ENCODE results near the gene HSD17B13. TPM values are rescaled to one million over a fixed set of nuclear protein-coding genes. Genes with fewer than 3 reads are reported as not detected.

HSD17B13 gene
- total and polyA plus RNA-seq, 5 experiments from 2014 or later, result 0.10 to 1.5 (median 0.57) TPM; not detected in 1

DNA sequence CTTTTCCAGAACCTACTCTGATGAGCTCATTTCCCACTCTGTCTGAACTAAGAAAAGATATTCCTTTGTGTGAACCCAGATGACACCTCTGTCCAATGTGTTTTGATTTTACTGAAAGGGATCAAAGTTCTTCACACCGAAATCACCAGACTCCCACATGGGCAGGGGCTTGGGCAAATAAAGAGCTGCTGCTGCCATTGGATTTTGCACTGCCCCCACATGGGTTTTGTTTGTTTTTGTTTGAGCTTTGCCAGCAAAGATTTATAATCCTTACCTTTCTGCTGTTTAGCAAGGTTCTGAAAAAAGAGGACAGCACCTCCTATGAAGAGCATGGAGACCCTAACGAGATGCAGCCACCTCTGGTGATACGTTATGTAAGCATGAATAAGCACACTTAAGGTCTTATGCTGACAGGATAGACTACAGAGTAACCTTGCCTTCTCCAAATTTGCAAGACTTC, 44.3 kb downstream of the HSD17B13 start:
- POLR2A ChIA-PET, result no interaction called here
- no peaks in the 10 kb centered on the region for H3K4me1 Mint-ChIP-seq
- H3K27me3 Mint-ChIP-seq, result peaks cover 2 to 8% (median 5%) of the 10 kb centered on the region in 5 donors
- H3K36me3 Mint-ChIP-seq, result peaks cover 0 to under 1% (median 0%) of the 10 kb centered on the region in 3 donors
- H3K9me3 Mint-ChIP-seq, result peaks cover 0 to 10% (median under 1%) of the 10 kb centered on the region in 9 donors
- no peak overlapping the region for H3K4me3 Mint-ChIP-seq
- H3K27ac Mint-ChIP-seq, result no peak overlapping the region
- DNase-seq, result no peak
- no peak for ATAC-seq

DNA sequence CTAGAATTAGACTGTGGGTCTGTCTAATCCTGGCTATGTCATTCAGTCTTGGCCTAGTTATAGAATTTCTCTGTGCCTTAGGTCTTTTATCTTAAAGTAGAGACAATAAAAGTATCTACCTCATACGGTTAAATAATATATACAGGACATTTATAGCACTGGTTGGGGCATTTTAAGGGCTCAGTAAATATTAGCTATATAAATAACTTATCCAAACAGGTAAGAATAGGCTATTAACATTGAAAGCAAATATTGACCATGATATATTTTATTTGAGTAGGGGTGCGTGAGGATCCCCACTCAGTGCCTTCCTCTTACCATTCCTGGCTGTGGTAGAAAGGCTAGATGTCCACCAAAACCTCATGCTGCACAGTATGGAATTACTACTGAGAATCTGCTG, 47.4 kb downstream of the HSD17B13 start:
- ATAC-seq, result no peak
- H3K27ac Mint-ChIP-seq, result no peak overlapping the region
- H3K9me3 Mint-ChIP-seq, result no peaks in the 10 kb centered on the region
- no peak overlapping the region for H3K4me3 Mint-ChIP-seq
- no peaks in the 10 kb centered on the region for H3K4me1 Mint-ChIP-seq
- no peak for DNase-seq
- no peaks in the 10 kb centered on the region for H3K36me3 Mint-ChIP-seq
- POLR2A ChIA-PET, result no interaction called here
- H3K27me3 Mint-ChIP-seq, result peaks cover 2 to 14% (median 8%) of the 10 kb centered on the region in 5 donors

DNA sequence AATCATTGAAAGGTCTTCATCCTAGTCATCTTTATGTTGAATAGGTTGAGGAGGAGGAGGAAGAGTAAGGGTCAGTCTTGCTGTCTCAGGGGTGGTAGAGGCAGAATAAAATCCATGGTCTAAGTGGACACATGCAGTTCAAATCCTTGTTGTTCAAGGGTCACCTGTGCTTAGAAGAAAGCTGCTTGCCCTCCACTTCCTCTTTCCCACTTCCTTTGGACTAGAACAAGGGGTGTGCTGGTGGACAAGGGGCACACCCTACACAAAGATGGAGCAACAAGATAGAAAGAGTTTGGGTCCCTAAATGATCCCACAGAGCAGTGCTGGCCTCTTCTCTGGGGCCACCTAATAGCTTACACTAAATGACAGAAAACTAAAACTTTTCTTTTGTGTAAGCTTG, 47.9 kb downstream of the HSD17B13 start:
- no peaks in the 10 kb centered on the region for H3K4me1 Mint-ChIP-seq
- peaks cover 2 to 14% (median 8%) of the 10 kb centered on the region in 5 donors for H3K27me3 Mint-ChIP-seq
- H3K4me3 Mint-ChIP-seq, result no peak overlapping the region
- no peak for DNase-seq
- H3K36me3 Mint-ChIP-seq, result no peaks in the 10 kb centered on the region
- POLR2A ChIA-PET, result no interaction called here
- ATAC-seq, result no peak
- H3K27ac Mint-ChIP-seq, result no peak overlapping the region
- no peaks in the 10 kb centered on the region for H3K9me3 Mint-ChIP-seq

DNA sequence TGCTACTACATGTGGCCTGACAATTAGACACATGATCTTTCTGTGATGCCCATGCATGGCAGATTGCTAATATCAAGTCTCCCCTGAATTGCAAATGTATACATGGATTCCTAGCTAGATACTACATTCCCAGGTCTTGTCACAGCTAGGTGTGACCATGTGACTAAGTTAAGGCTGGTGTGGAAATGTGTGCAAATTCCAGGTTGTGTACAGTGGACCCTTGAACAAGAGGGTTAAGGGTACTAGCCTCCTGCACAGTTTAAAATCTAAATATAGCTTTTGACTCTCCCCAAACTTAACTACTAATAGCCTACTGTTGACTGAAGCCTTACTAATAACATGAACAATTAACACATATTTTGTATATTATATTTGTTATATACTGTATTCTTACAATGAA, 48.4 kb downstream of the HSD17B13 start:
- POLR2A ChIA-PET, result no interaction called here
- DNase-seq, result no peak
- H3K4me1 Mint-ChIP-seq, result no peaks in the 10 kb centered on the region
- H3K36me3 Mint-ChIP-seq, result no peaks in the 10 kb centered on the region
- no peak for ATAC-seq
- no peak overlapping the region for H3K4me3 Mint-ChIP-seq
- H3K27me3 Mint-ChIP-seq, result peaks cover 2 to 14% (median 8%) of the 10 kb centered on the region in 5 donors
- H3K9me3 Mint-ChIP-seq, result no peaks in the 10 kb centered on the region
- no peak overlapping the region for H3K27ac Mint-ChIP-seq

DNA sequence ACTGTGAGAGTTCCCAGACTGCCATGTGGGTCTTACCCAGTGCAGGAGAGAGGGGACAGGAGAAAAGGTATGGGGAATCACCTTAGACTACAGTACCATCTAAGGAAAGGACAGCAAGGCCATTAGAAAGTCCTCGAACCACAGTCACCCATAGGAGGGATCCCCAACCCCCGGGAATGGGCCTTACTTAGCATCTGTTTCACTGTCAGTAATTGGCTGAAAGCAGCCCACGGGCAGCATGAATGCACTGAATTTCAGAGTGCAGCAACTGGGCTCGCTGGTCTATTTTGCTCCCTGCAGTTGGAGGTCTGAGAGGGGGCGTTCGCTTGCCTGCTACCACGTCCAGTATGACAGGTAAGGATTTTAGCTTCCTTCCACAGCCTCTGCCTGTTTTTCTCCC, 51.9 kb downstream of the HSD17B13 start:
- no peaks in the 10 kb centered on the region for H3K4me1 Mint-ChIP-seq
- H3K36me3 Mint-ChIP-seq, result no peaks in the 10 kb centered on the region
- POLR2A ChIA-PET, result no interaction called here
- no peak overlapping the region for H3K4me3 Mint-ChIP-seq
- ATAC-seq (no peak), DNase-seq (no peak)
- no peak overlapping the region for H3K27ac Mint-ChIP-seq
- peaks cover 0 to 14% (median 8%) of the 10 kb centered on the region in 5 donors for H3K27me3 Mint-ChIP-seq
- H3K9me3 Mint-ChIP-seq, result no peaks in the 10 kb centered on the region

DNA sequence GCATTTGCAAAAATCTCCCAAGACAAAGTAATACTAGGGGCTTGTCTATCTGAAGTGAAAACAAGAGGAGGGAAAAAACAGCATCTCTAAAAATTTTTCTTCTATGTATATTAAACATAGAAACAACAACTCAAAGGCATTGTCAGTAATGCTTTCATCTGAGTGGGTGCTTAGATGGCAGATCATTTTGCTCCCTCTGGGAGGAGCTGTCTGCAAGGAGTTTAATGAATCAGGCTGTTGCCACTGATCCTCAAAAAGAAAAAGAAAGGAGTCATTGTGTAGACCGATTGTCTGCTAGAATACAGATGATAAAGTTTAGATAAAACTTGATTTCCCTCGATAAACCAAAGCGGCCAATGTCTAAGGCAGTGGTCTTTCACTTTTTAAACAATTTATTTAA, 52.5 kb downstream of the HSD17B13 start:
- ATAC-seq, result no peak

DNA sequence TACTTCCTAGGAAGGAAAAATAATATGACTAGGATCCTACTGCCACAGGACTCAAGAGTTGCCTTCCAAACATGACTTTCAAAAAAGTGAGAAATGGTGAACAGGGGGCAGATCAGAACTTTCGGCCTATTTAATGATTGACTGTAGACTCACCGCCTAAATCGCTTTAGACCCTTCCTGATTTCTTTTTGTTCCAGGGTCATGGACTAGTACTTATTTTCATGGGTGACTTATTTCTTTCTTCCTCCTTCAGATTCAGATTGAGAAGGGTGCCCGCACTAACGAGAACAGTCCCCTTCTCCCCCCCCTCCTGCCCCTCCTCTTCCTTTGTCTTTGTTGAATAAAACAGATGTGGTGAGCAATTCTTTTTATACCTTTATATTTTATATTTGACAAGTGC, 54.3 kb downstream of the HSD17B13 start:
- ATAC-seq (no peak), DNase-seq (no peak)
- Mint-ChIP-seq H3K9me3 (peaks cover 0 to 8% (median 0%) of the 10 kb centered on the region in 9 donors), H3K4me3 (no peak overlapping the region), H3K36me3 (peaks cover 0 to 4% (median 0%) of the 10 kb centered on the region in 3 donors), H3K27me3 (peaks cover 0 to 14% (median 7%) of the 10 kb centered on the region in 5 donors), H3K27ac (no peak overlapping the region), H3K4me1 (peaks cover 0 to 6% (median 0%) of the 10 kb centered on the region in 4 donors)
- POLR2A ChIA-PET, result no interaction called here

More for the DNA sequence above, 52.5 kb downstream of the HSD17B13 start:
- H3K4me3 Mint-ChIP-seq, result no peak overlapping the region
- no peak overlapping the region for H3K27ac Mint-ChIP-seq
- POLR2A ChIA-PET, result no interaction called here
- H3K36me3 Mint-ChIP-seq, result no peaks in the 10 kb centered on the region
- no peaks in the 10 kb centered on the region for H3K4me1 Mint-ChIP-seq
- no peaks in the 10 kb centered on the region for H3K9me3 Mint-ChIP-seq
- no peak for DNase-seq
- H3K27me3 Mint-ChIP-seq, result peaks cover 0 to 14% (median 8%) of the 10 kb centered on the region in 5 donors

DNA sequence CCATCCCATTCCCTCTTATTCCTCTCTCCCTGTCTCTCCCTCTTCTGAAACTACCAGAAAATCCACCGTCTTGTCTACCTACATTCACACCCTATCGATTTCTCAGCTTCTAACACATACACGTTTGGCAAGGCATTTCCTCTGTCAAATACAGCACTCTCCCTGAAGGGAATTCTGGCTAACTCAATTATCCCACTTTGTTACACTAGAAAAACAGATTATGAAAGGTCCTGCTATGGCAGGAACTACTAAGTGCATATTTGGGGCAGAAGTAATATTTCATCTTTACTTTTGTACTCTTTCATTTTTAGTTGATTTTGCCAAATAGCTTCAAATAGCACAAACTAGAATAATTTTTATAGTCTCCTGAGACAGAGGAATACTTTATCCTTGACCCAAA, 55.7 kb downstream of the HSD17B13 start:
- Mint-ChIP-seq H3K9me3 (peaks cover 0 to 15% (median 4%) of the 10 kb centered on the region in 9 donors), H3K4me3 (no peak overlapping the region), H3K36me3 (peaks cover 0 to 8% (median 5%) of the 10 kb centered on the region in 3 donors), H3K27me3 (peaks cover 0 to 11% (median 7%) of the 10 kb centered on the region in 5 donors), H3K4me1 (peaks cover 0 to 6% (median 0%) of the 10 kb centered on the region in 4 donors), H3K27ac (no peak overlapping the region)
- POLR2A ChIA-PET, result no interaction called here
- no peak for DNase-seq
- no peak for ATAC-seq

DNA sequence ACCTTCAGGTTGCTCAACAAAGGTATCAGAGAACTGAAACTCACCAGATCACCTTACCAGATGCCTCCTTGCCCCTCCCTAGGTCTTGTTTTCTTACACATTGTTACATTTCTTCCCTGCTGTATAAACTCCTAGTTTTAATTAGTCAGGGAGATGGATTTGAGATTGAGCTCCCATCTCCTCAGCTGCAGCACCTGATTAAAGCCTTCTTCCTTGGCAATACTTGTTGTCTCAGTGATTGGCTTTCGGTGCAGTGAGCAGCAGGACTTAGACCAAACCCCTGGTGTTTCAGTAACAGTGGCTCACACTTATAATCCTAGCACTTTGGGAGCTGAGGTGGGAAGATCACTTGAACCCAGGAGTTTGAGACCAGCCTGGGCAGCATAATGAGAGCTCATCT, 59.8 kb downstream of the HSD17B13 start:
- Mint-ChIP-seq H3K27me3 (peaks cover 0 to 8% (median 5%) of the 10 kb centered on the region in 5 donors), H3K4me1 (peaks cover 0 to 6% (median 0%) of the 10 kb centered on the region in 4 donors), H3K36me3 (peaks cover 0 to 11% (median 5%) of the 10 kb centered on the region in 3 donors), H3K27ac (no peak overlapping the region), H3K4me3 (no peak overlapping the region), H3K9me3 (peaks cover 0 to 15% (median 4%) of the 10 kb centered on the region in 9 donors)
- no peak for ATAC-seq
- DNase-seq, result no peak
- POLR2A ChIA-PET, result interaction anchor here (0.6 kb wide), 1 partner anchor 107 kb away, joined by 3 read pairs; no protein-coding TSS in a partner anchor

DNA sequence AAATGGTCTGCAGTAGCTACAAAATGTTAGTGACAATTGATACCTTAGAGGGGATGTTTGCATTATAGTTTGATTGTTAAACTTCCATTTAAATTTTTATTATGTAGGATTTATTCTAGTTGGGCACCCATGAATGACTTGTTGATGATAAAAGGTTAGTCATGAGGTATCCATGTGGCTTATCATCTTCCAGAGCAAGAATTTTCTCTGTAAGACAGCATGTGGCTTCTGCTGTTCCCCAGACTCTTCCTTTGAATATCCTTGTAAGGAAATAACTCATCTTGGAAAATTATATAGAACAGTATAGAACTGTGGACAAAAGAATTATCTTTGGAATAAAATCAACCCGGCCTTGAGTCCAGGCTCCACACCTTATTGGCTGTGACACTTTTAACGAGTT, 62.2 kb downstream of the HSD17B13 start:
- no peak for DNase-seq
- Mint-ChIP-seq H3K4me1 (peaks cover 0 to 6% (median 0%) of the 10 kb centered on the region in 4 donors), H3K4me3 (no peak overlapping the region), H3K27ac (no peak overlapping the region), H3K27me3 (peaks cover 0 to 6% (median 0%) of the 10 kb centered on the region in 5 donors), H3K9me3 (peaks cover 0 to 21% (median 7%) of the 10 kb centered on the region in 9 donors), H3K36me3 (peaks cover 0 to 11% (median 10%) of the 10 kb centered on the region in 3 donors)
- no peak for ATAC-seq
- POLR2A ChIA-PET, result no interaction called here

DNA sequence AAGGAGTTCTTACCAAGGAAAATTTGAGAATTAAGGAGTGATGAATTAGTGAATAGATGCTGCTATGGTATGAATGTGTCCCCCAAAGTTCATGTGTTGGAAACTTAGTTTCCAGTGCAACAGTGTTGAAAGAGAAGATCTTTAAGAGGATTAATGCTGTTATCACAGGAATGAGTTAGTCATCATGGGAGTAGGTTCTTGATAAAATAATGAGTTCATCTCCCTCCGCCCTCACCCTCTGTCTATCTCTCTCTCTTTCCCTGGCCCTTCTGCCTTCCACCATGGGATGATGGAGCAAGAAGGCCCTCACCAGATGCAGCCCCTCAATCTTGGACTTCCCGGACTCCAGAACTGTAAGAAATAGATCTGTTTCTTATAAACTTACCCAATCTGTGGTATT, 64.0 kb downstream of the HSD17B13 start:
- Mint-ChIP-seq H3K36me3 (peaks cover 0 to 12% (median 7%) of the 10 kb centered on the region in 3 donors), H3K4me1 (no peaks in the 10 kb centered on the region), H3K4me3 (no peak overlapping the region), H3K9me3 (peaks cover 0 to 18% (median 10%) of the 10 kb centered on the region in 9 donors), H3K27me3 (peaks cover 0 to 4% (median 0%) of the 10 kb centered on the region in 5 donors), H3K27ac (no peak overlapping the region)
- ATAC-seq (no peak), DNase-seq (no peak)
- POLR2A ChIA-PET, result no interaction called here

DNA sequence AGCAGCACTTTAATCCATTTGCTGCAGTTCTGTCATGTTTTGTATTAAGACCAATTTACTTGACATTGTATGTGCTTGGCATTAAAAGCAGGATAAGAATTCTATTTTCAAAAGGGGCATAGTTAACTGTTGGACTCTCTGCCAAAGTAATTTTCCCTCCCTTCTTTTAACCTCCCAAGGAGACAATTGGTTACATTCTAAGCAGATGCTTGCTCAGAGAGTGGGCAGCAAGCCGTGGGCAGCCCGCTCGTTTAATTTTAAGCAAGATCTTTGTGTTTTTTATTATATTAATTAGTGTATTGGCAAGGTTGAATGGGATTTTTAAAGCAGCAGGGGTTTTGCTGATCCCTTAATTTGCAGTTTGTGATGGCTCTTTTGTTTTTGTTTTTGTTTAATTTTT, 65.2 kb downstream of the HSD17B13 start:
- Mint-ChIP-seq H3K36me3 (peaks cover 0 to 7% (median 2%) of the 10 kb centered on the region in 3 donors), H3K4me3 (no peak overlapping the region), H3K4me1 (no peaks in the 10 kb centered on the region), H3K27me3 (no peaks in the 10 kb centered on the region), H3K9me3 (peaks cover 0 to 10% (median 4%) of the 10 kb centered on the region in 9 donors), H3K27ac (no peak overlapping the region)
- no peak for ATAC-seq
- POLR2A ChIA-PET, result no interaction called here
- DNase-seq, result no peak

DNA sequence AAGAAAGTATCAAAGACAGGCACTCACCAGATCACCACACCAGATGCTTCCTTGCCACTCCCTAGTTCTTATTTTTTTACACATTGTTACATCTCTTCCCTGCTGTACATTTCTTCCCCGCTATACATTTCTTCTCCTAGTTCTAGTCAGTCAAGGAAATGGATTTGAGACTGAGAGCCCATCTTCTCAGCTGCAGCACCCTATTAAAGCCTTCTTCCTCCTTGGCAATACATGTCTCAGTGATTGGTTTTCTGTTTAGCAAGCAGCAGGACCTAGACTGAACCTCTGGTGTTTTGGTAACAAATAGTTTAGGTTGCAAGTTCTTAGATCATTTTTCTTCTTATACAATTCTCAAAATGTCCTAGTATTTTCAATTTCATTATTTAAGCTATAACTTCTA, 66.9 kb downstream of the HSD17B13 start:
- no peaks in the 10 kb centered on the region for H3K27me3 Mint-ChIP-seq
- peaks cover 0 to 10% (median 4%) of the 10 kb centered on the region in 9 donors for H3K9me3 Mint-ChIP-seq
- H3K4me1 Mint-ChIP-seq, result no peaks in the 10 kb centered on the region
- H3K4me3 Mint-ChIP-seq, result no peak overlapping the region
- POLR2A ChIA-PET, result no interaction called here
- H3K27ac Mint-ChIP-seq, result no peak overlapping the region
- DNase-seq, result no peak
- H3K36me3 Mint-ChIP-seq, result peaks cover 0 to 7% (median 0%) of the 10 kb centered on the region in 3 donors
- no peak for ATAC-seq

All from naive thymus-derived CD8-positive, alpha-beta T cell (primary cell).